OCI-LY1 (cell line): ENCODE data around the gene AGBL1.

Experiments used
- H2AFZ ChIP-seq: fragments of 200-600 bp; sonication (generic), shearing (Covaris generic); 2 replicates; pipeline ENCODE4 v1.6.0; 2014; ENCODE audit warnings: antibody characterized with exemption, mild to moderate bottlenecking, low read length
- H3F3A ChIP-seq: fragments of 200-600 bp; sonication (generic), shearing (Covaris generic); 2 replicates; pipeline ENCODE4 v1.6.0; 2014; ENCODE audit warnings: mild to moderate bottlenecking, antibody characterized with exemption, low read length, moderate library complexity; ENCODE audit not compliant: insufficient read depth
- H3K27ac ChIP-seq: fragments of 200-600 bp; sonication (generic); 2 replicates; pipeline ENCODE4 v1.5.1; 2014; ENCODE audit warnings: low read length, mixed run types, mild to moderate bottlenecking, low read depth; ENCODE audit not compliant: poor library complexity, severe bottlenecking
- H3K27me3 ChIP-seq: fragments of 200-600 bp; sonication (generic); 2 replicates; pipeline ENCODE4 v1.6.0; 2014; ENCODE audit warnings: antibody characterized with exemption, mild to moderate bottlenecking, low read length, moderate library complexity; ENCODE audit not compliant: insufficient read depth
- H3K36me3 ChIP-seq: fragments of 200-600 bp; sonication (generic); 2 replicates; pipeline ENCODE4 v1.6.1; 2014; ENCODE audit warnings: mild to moderate bottlenecking, antibody characterized with exemption, low read length, moderate library complexity, mixed read lengths; ENCODE audit not compliant: insufficient read depth
- H3K4me1 ChIP-seq: fragments of 200-600 bp; sonication (generic); 2 replicates; pipeline ENCODE4 v1.5.1; 2014; ENCODE audit warnings: mild to moderate bottlenecking, low read length, moderate library complexity; ENCODE audit not compliant: insufficient read depth, severe bottlenecking
- H3K4me2 ChIP-seq: fragments of 200-600 bp; sonication (generic), shearing (Covaris generic); 2 replicates; pipeline ENCODE4 v1.6.1; 2014; ENCODE audit warnings: low read length
- H3K4me3 ChIP-seq: fragments of 200-600 bp; sonication (generic); 2 replicates; pipeline ENCODE4 v1.5.1; 2014; ENCODE audit warnings: low read length, low read depth, mild to moderate bottlenecking, mixed read lengths; ENCODE audit not compliant: poor library complexity, severe bottlenecking
- H3K79me2 ChIP-seq: fragments of 200-600 bp; shearing (Covaris generic); 2 replicates; pipeline ENCODE4 v1.6.1; 2016; ENCODE audit warnings: mixed run types, low read length, mixed read lengths; ENCODE audit not compliant: insufficient read depth
- H3K9ac ChIP-seq: fragments of 200-600 bp; sonication (generic), shearing (Covaris generic); 2 replicates; pipeline ENCODE4 v1.6.1; 2014; ENCODE audit warnings: mild to moderate bottlenecking, low read length, mixed read lengths
- H3K9me2 ChIP-seq: fragments of 200-600 bp; sonication (generic), shearing (Covaris generic); 2 replicates; pipeline ENCODE4 v1.6.1; 2014; ENCODE audit warnings: low read depth, mild to moderate bottlenecking, low read length, mixed read lengths
- H3K9me3 ChIP-seq: fragments of 200-600 bp; shearing (Covaris generic); 2 replicates; pipeline ENCODE4 v1.6.1; 2014; ENCODE audit warnings: low read length, mixed read lengths
- H4K20me1 ChIP-seq: fragments of 200-600 bp; sonication (generic), shearing (Covaris generic); 2 replicates; pipeline ENCODE4 v1.6.0; 2016; ENCODE audit warnings: mild to moderate bottlenecking, low read length; ENCODE audit not compliant: insufficient read depth
- CTCF ChIP-seq: fragments of 200-600 bp; sonication (generic), shearing (Covaris generic); IDR thresholded peaks from 2 replicates; pipeline ENCODE4 v1.5.1; 2017; ENCODE audit warnings: mild to moderate bottlenecking, antibody characterized with exemption, low read length, moderate library complexity, mixed read lengths
- EZH2 ChIP-seq: fragments of 200-600 bp; sonication (generic), shearing (Covaris generic); IDR thresholded peaks from 2 replicates; pipeline ENCODE4 v1.8.0; 2017; ENCODE audit warnings: borderline replicate concordance, mixed run types, mild to moderate bottlenecking, antibody characterized with exemption, low read length, moderate library complexity, mixed read lengths

AGBL1 gene

GRCh38 chr15:86101818-86102217 is 22.1 kb downstream of the AGBL1 start:
- no peaks in the 10 kb centered on the region for H3K4me1 ChIP-seq
- H3K9me2 ChIP-seq: no peaks in the 10 kb centered on the region
- no peak overlapping the region for H2AFZ ChIP-seq
- H3F3A ChIP-seq: no peaks in the 10 kb centered on the region
- no peak overlapping the region for H3K4me2 ChIP-seq
- H3K27me3 ChIP-seq: no peaks in the 10 kb centered on the region
- no peak for TF ChIP-seq EZH2
- no peak for TF ChIP-seq CTCF
- H3K79me2 ChIP-seq: no peaks in the 10 kb centered on the region
- H3K27ac ChIP-seq: no peak overlapping the region
- no peak overlapping the region for H3K9ac ChIP-seq
- H3K4me3 ChIP-seq: no peak overlapping the region
- H3K9me3 ChIP-seq: no peaks in the 10 kb centered on the region
- no peaks in the 10 kb centered on the region for H3K36me3 ChIP-seq
- H4K20me1 ChIP-seq: no peaks in the 10 kb centered on the region

- Histone ChIP-seq H3K9me3 (no peaks in the 10 kb centered on the region), H3K4me3 (no peak overlapping the region), H2AFZ (no peak overlapping the region), H3K27ac (no peak overlapping the region), H3K9ac (no peak overlapping the region), H3K36me3 (no peaks in the 10 kb centered on the region), H3K9me2 (no peaks in the 10 kb centered on the region), H3K4me2 (no peak overlapping the region), H3K4me1 (no peaks in the 10 kb centered on the region), H3K79me2 (no peaks in the 10 kb centered on the region), H3F3A (no peaks in the 10 kb centered on the region), H3K27me3 (no peaks in the 10 kb centered on the region), H4K20me1 (no peaks in the 10 kb centered on the region)
- TF ChIP-seq CTCF (no peak), EZH2 (no peak)
Observed at GRCh38 chr15:86103825-86104224, 24.2 kb downstream of the AGBL1 start.

DNA sequence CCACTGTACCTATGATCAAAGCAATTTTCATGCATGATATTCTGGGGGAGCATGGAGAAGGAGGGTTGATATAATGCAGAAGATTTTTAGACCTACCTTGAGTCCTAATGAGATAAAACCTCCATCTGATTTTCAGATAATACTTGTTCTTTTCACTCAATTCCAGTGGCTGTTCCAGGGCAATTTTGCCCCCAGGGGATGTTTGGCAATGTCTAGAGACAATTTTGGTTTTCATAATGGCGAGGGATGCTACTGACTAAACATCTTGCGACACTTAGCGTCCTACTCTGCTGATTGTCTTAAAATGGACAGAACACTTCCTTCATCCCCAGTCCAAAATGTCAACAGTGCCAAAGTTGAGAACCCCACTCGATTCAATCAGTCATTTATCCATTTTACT is 26.6 kb downstream of the AGBL1 start:
- no peak overlapping the region for H3K4me3 ChIP-seq
- H3K9me2 ChIP-seq: no peaks in the 10 kb centered on the region
- H3K4me1 ChIP-seq: no peaks in the 10 kb centered on the region
- H3K4me2 ChIP-seq: no peak overlapping the region
- TF ChIP-seq EZH2 (no peak), CTCF (no peak)
- no peak overlapping the region for H3K9ac ChIP-seq
- no peaks in the 10 kb centered on the region for H3F3A ChIP-seq
- no peaks in the 10 kb centered on the region for H3K79me2 ChIP-seq
- no peaks in the 10 kb centered on the region for H4K20me1 ChIP-seq
- H3K36me3 ChIP-seq: no peaks in the 10 kb centered on the region
- H3K27ac ChIP-seq: no peak overlapping the region
- H2AFZ ChIP-seq: no peak overlapping the region
- H3K9me3 ChIP-seq: no peaks in the 10 kb centered on the region
- no peaks in the 10 kb centered on the region for H3K27me3 ChIP-seq
